GM21390 (cell line): ENCODE data around the gene MYADML2.

Source experiments
- ATAC-seq: cut with Tn5 transposase; IDR thresholded peaks from one replicate; pipeline ENCODE4 v1.9.1; 2021; ENCODE audit not compliant: unreplicated experiment

Gene MYADML2

GRCh38 chr17:81901167-81902022, 45.6 kb downstream of the MYADML2 start:
- ATAC-seq: no peak

GRCh38 chr17:81900181-81900820, 46.7 kb downstream of the MYADML2 start:
- ATAC-seq: no peak

GRCh38 chr17:81899514-81900166, 47.4 kb downstream of the MYADML2 start:
- no peak for ATAC-seq

- ATAC-seq: no peak
Measured at GRCh38 chr17:81898885-81899284, 48.1 kb downstream of the MYADML2 start.

- no peak for ATAC-seq
Measured at GRCh38 chr17:81898029-81898866, 48.8 kb downstream of the MYADML2 start.

GRCh38 chr17:81895400-81895799, 51.6 kb downstream of the MYADML2 start:
- ATAC-seq: no peak

GRCh38 chr17:81891303-81891552, 55.8 kb downstream of the MYADML2 start:
- ATAC-seq: peak; percentile 14

GRCh38 chr17:81890447-81891302, 56.4 kb downstream of the MYADML2 start:
- ATAC-seq: peak; percentile 4
